Daoy (cell line): ENCODE data around the gene NLGN1. TPM values are rescaled to one million over a fixed set of nuclear protein-coding genes. Genes with fewer than 3 reads are reported as not detected.

Source experiments
- DNase-seq: peaks from one replicate; pipeline ENCODE4 v3.0.0-alpha.2; 2015; ENCODE audit warnings: low read depth
- total RNA-seq: library from RNA; depleted of rRNA; stranded (reverse); fragments of >200 nt; shearing (Covaris generic); gene quantifications from 2 replicates; pipeline ENCODE4 v1.2.3, GENCODE V29; 2014

Gene NLGN1
- total RNA-seq, 1 experiment from 2014 or later: 12.1 TPM

- no peak for DNase-seq
These were observed 936.1 kb downstream of the NLGN1 start for GRCh38 chr3:174333640-174334039.

- no peak for DNase-seq
These were observed 936.6 kb downstream of the NLGN1 start for GRCh38 chr3:174334111-174334510.

- DNase-seq: no peak
These were observed 937.8 kb downstream of the NLGN1 start for GRCh38 chr3:174335324-174335723.

- no peak for DNase-seq
These were observed 938.4 kb downstream of the NLGN1 start for GRCh38 chr3:174335910-174336309.
